Measurements from ENCODE around the gene GLB1L3.

GRCh38 chr11:134346101-134346975 lies 70.2 kb downstream of the GLB1L3 start:
- no peak for TF ChIP-seq CTCF (IDR thresholded peaks at IDR 0.05)
- TF ChIP-seq POLR2A (IDR thresholded peaks at IDR 0.05) = no peak
